Measurements from ENCODE around the gene FTSJ3. TPM values are rescaled to one million over a fixed set of nuclear protein-coding genes. Genes with fewer than 3 reads are reported as not detected.

The FTSJ3 gene
- total RNA-seq, 2 experiments from 2014 or later = 58.3 to 60.9 TPM

GRCh38 chr17:63841350-63842172, 14.1 kb upstream of the FTSJ3 start:
- POLR2A ChIA-PET = interaction anchor here (0.8 to 7.8 kb wide), 6 partner anchors 13 to 141 kb away, joined by 3 to 188 read pairs (median 8); partner anchors contain the start of genes CCDC47, DDX42, FTSJ3 and LIMD2
- Mint-ChIP-seq H3K4me1 (ENCODE audit: low read depth) (peaks cover 22% of the 10 kb centered on the region), H3K27me3 (no peaks in the 10 kb centered on the region), H3K4me3 (peak overlapping the region; percentile 98), H3K27ac (peak overlapping the region; percentile 94), H3K9me3 (no peaks in the 10 kb centered on the region), H3K36me3 (ENCODE audit: low read depth) (peaks cover 7% of the 10 kb centered on the region)
- ATAC-seq (no peak), DNase-seq (peak; percentile 27)
- CTCF ChIA-PET = interaction anchor here (1.1 to 4.4 kb wide), 5 partner anchors 9 to 175 kb away, joined by 3 to 22 read pairs (median 4); partner anchors contain the start of genes CCDC47, DDX42 and FTSJ3
- no peak for TF ChIP-seq CTCF (IDR thresholded peaks at IDR 0.05)
- intact Hi-C loops (cut with micrococcal nuclease) = no loop called here

- intact Hi-C loops (cut with micrococcal nuclease) = no loop called here
- no peak for TF ChIP-seq CTCF (IDR thresholded peaks at IDR 0.05)
- peak overlapping the region; percentile 94 for H3K27ac Mint-ChIP-seq
- CTCF ChIA-PET = interaction anchor here (1.2 to 4.4 kb wide), 4 partner anchors 9 to 176 kb away, joined by 3 to 22 read pairs (median 4); partner anchors contain the start of genes CCDC47, DDX42 and FTSJ3
- ATAC-seq = no peak
- no peaks in the 10 kb centered on the region for H3K9me3 Mint-ChIP-seq
- H3K4me3 Mint-ChIP-seq = peak overlapping the region; percentile 98
- POLR2A ChIA-PET = interaction anchor here (0.9 to 7.8 kb wide), 5 partner anchors 12 to 140 kb away, joined by 3 to 188 read pairs (median 12); partner anchors contain the start of genes CCDC47, DDX42, FTSJ3 and PSMC5
- no peaks in the 10 kb centered on the region for H3K27me3 Mint-ChIP-seq
- peaks cover 24% of the 10 kb centered on the region for H3K4me1 Mint-ChIP-seq (ENCODE audit: low read depth)
- DNase-seq = no peak
- peaks cover 10% of the 10 kb centered on the region for H3K36me3 Mint-ChIP-seq (ENCODE audit: low read depth)
These were observed 13.3 kb upstream of the FTSJ3 start for GRCh38 chr17:63840591-63841349.

GRCh38 chr17:63838631-63839171, 11.2 kb upstream of the FTSJ3 start:
- intact Hi-C loops (cut with micrococcal nuclease) = no loop called here
- Mint-ChIP-seq H3K9me3 (no peaks in the 10 kb centered on the region), H3K27me3 (no peaks in the 10 kb centered on the region), H3K27ac (peak overlapping the region; percentile 81), H3K36me3 (ENCODE audit: low read depth) (peaks cover 29% of the 10 kb centered on the region), H3K4me1 (ENCODE audit: low read depth) (peaks cover 29% of the 10 kb centered on the region), H3K4me3 (peak overlapping the region; percentile 38)
- ATAC-seq (no peak), DNase-seq (no peak)
- ChIA-PET POLR2A (interaction anchor here (0.9 to 7.8 kb wide), 6 partner anchors 10 to 138 kb away, joined by 3 to 188 read pairs (median 3); partner anchors contain the start of genes CCDC47, FTSJ3 and PSMC5), CTCF (interaction anchor here (1.4 to 4.4 kb wide), 2 partner anchors 10 kb away, joined by 3 to 22 read pairs; partner anchors contain the start of gene FTSJ3)
- TF ChIP-seq CTCF (IDR thresholded peaks at IDR 0.05) = no peak

- ATAC-seq = no peak
- Mint-ChIP-seq H3K4me3 (no peak overlapping the region), H3K9me3 (no peaks in the 10 kb centered on the region), H3K27ac (peak overlapping the region; percentile 38), H3K4me1 (ENCODE audit: low read depth) (peaks cover 28% of the 10 kb centered on the region), H3K27me3 (no peaks in the 10 kb centered on the region), H3K36me3 (ENCODE audit: low read depth) (peaks cover 33% of the 10 kb centered on the region)
- DNase-seq = no peak
- ChIA-PET CTCF (interaction anchor here (1.1 to 4.4 kb wide), 3 partner anchors 9 to 11 kb away, joined by 3 to 22 read pairs (median 3); partner anchors contain the start of genes FTSJ3 and PSMC5), POLR2A (interaction anchor here (0.9 to 7.8 kb wide), 6 partner anchors 9 to 137 kb away, joined by 3 to 188 read pairs (median 3); partner anchors contain the start of genes CCDC47, FTSJ3 and PSMC5)
- intact Hi-C loops (cut with micrococcal nuclease) = no loop called here
- no peak for TF ChIP-seq CTCF (IDR thresholded peaks at IDR 0.05)
These were observed 10.6 kb upstream of the FTSJ3 start for GRCh38 chr17:63837962-63838600.
